HG02759 (cell line): Measurements from ENCODE around the gene DLGAP1.

ENCODE experiments used
- ATAC-seq: cut with Tn5 transposase; IDR thresholded peaks from one replicate; pipeline ENCODE4 v1.9.1; 2021; ENCODE audit warnings: mild to moderate bottlenecking, moderate library complexity; ENCODE audit not compliant: unreplicated experiment

DLGAP1 gene

DNA sequence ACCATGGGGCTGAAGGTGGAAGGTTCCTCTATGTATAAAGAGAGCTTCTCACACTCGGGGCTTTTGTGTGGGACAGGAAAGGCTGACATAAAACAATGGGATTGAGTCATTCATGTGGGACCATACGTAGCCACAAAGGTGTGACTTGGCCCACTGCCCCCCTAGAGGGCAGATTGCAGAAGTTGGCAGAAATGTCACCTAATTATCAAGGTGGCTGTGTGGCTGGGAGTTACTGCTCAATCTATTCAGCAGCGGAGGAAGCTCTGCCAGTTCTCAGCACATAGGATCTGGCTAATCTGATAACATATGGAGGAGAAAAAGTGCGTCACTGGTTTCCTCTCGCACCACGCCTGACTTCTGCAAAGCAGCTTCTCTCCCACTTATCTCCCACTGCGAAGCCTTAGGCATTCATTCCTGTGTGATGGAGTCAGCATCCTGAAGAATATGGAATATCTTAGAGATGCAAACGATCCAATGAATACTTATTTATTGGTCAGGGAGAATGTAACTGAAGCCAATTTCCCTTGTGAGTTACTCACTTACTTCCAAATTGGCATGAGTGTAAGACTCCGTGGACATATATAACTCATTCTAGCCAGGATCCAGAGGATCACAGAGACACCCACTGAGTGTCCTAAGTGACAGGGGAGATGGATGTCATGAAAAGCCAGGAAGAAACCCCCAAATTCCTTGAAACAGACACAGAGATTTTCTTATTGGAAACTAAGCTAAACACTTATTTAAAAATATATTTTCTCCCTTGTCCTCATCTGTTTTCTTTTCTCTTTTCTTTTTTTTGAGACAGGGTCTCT, 660.4 kb downstream of the DLGAP1 start:
- no peak for ATAC-seq

- ATAC-seq, result no peak
Measured at GRCh38 chr18:3793545-3793944, 661.6 kb downstream of the DLGAP1 start.

DNA sequence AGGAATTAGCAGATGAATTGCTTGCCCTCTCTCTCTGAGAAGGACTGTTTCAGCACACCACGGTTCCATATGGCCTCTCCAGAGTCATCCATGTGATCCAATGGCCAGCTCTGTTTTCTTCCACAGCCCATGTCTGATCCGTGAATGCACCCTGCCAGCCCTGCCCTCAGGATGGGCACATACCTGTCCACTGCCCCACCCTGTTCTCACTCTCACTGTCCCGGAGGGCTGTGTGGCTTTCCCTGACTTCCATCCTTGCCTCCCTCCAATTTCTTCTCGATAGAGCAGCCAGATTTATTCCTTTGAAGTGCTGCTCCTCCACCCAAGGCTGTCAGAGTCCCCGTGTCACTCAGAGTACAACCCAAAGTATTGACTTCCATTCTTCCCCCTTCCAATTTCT, 662.0 kb downstream of the DLGAP1 start:
- ATAC-seq, result no peak

DNA sequence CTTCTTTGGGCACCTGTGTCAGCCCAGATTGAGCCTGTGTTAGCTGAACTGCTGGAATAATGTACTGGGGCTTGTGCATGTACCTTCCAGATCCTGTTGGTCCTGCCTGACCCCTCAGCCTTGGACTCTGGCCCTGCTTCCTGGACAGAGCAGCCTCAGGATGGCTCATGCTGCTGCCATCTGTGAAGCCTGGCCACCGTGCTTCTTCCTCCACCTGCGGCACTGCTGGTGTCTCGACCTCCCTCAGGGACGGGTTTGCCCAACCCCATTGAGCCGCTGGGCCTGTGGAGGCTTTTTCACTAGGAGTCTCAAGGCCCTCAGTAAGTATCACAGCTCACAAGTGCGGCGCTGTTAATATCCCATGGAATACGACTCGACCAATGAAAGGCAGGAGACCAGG, 662.4 kb downstream of the DLGAP1 start:
- ATAC-seq, result no peak

DNA sequence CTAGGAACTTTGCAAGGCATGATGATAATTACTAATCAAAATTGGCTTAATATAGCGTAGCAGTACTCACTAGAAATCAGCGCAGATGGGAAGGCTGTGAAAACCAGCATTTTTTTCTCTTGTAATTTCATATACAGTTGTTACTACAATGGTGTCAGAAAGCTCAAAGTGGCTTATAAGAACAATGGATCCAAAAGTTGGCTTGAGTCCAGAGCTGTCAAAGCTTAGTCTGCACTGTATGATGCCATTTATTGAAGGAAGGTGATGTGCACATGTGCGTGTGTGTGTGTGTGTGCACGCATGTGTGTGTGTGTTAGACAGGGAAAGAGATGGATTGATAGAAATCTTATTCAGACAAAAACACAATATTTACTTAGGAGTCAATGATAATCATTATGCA, 663.9 kb downstream of the DLGAP1 start:
- no peak for ATAC-seq

DNA sequence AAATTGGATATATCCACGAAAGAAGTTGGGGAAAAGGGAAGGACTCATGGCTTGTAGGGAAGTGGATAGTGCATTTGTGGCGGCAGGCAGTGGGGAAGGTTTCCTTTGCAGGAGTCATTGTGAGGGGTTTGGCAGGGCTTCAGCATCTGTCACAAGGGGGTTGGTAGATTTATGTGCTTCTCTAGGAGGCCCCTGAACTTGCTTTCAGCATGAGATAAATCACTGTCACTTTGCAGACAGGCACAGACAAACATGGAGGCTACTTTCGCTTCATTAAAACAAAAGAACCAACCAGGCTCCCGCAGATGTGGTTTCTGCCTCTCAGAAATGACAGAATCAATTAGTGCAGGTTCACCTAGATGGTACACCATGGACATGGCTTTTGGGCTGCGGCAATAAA, 664.4 kb downstream of the DLGAP1 start:
- ATAC-seq, result no peak

GRCh38 chr18:3789525-3789924, 665.6 kb downstream of the DLGAP1 start:
- no peak for ATAC-seq

GRCh38 chr18:3784949-3785348, 670.2 kb downstream of the DLGAP1 start:
- no peak for ATAC-seq

DNA sequence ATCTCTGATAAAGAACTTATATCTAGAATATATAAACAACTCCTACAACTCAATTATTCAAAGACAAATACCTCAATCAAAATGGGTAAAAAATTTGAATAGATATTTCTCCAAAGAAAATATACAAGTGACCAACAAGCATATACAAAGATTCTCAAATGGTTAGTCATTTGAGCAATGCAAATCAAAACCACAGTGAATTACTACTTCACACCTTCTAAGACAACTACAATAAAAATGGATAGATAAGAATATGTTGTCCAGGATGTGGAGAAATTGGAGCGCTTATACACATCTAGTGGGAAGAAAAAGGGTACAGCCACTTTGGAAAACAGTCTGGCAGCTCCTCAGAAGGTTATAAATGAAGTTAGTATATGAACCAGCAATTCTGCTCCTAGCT, 672.2 kb downstream of the DLGAP1 start:
- no peak for ATAC-seq

DNA sequence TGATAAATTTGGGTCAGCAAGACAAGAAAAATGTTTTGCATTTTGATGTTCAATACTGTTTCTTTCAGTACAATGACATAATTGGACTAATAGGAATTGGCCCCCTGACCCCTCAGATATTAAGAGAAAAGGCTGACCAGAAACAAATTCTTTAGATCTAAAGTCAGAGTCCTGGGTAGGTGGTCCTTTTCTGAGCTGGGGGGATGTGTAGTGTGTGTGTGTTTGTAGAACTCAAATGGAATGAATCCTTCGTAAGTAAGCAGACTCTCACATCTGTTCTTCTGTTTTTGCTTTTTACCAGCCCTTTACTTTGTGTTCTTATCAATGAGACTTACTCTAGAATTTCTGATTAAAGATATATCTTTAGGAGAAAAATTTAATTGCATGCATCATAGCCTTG, 677.4 kb downstream of the DLGAP1 start:
- no peak for ATAC-seq

DNA sequence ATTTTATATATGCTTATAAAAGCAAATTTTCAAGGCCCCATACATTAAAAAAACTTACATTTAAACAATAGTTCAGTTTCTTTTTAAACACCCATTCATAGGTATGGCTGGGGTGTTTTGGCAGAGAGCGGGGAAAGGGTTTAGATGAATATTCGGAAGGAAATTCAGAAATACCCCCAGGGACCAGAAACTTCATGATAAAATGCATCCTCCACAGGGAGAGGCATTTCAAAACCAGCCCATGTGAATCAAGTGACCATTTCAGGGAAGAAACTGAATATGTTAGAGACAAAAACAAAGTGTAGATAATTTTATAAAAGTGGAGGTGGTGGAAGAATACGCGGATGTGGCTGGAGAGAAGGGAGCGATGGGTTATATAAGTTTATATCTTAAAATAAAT, 678.0 kb downstream of the DLGAP1 start:
- ATAC-seq, result no peak

- no peak for ATAC-seq
Measured at GRCh38 chr18:3775996-3776395, 679.1 kb downstream of the DLGAP1 start.

DNA sequence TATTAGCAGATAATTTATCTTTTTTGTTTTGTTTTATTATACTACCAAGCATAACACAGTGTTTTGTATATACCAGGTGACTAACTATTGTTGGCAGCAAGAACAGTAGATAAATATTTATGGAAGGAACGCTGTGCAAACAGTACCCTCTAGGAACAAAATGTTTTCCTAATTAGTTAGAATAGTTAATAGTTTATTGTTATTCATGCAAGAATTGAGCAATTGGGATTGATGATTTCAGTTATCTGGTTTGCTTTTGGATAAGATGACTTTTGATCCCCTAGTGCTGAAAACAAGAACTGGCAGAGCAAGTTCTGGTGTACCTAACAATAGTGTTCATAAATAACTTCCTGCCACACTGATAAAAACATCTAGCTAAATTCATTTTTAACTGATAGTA, 681.8 kb downstream of the DLGAP1 start:
- no peak for ATAC-seq

- peak; percentile 100 for ATAC-seq
Measured at GRCh38 chr18:3771121-3771971, 683.8 kb downstream of the DLGAP1 start.

DNA sequence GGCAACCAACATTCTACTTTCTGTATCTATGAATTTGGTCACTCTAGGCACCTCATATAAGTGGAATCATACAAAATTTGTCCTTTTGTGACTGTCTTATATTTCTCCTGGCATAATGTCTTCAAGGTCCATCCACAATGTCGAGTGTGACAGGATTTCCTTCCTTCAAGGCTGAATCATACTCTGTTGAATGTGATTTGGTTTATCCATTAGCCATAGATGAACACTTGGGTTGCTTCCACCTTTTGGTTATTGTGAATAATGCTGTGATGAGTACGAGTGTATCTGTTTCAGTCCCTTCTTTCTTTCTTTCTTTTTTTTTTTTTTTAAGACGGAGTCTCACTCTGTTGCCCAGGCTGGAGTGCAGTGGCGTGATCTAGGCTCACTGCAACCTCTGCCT, 693.8 kb downstream of the DLGAP1 start:
- no peak for ATAC-seq

- ATAC-seq, result no peak
Measured at GRCh38 chr18:3760741-3761140, 694.4 kb downstream of the DLGAP1 start.

GRCh38 chr18:3759099-3759498, 696.0 kb downstream of the DLGAP1 start:
- no peak for ATAC-seq

DNA sequence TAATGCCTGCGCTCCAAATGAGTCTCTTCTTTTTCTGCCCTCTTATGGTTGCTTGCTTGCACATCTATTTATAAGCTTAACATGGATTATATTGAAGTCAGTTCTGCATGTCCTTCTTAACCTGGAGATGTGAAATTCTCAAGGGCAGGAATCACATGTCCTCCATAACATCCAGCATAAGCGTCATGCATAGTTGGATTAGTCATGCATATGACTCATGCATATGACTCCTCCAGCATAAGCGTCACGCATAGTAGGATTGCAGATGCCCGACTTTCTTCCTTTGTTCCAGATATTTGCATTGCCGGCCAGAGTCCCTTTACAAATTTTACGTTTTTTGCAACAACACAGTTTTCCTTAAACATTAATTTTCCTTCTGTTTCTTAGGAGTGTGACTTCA, 696.6 kb downstream of the DLGAP1 start:
- no peak for ATAC-seq

- ATAC-seq, result no peak
Measured at GRCh38 chr18:3757361-3757760, 697.7 kb downstream of the DLGAP1 start.

GRCh38 chr18:3753106-3753505, 702.0 kb downstream of the DLGAP1 start:
- ATAC-seq, result no peak

DNA sequence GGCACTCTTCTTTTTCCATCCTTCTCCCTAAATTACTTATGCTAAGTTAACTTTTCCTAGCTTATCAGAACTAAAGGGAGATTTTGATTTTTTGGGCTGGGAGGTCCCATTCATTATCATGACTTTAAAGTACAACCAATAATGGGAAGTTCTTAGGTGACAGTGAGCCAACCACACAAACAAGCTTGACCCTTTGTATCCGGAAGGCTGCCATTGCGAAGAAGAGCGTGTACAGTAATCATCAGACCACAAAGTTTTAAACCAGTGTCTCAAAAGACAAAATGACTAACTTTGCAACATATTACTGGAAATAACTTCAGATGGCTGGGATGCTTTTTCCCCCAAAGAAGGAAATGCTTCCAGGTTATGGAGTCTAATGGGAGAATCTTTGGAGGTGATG, 707.0 kb downstream of the DLGAP1 start:
- no peak for ATAC-seq
